ENCODE measurements around the gene RCN1. TPM values are rescaled to one million over a fixed set of nuclear protein-coding genes. Genes with fewer than 3 reads are reported as not detected.
A peak's percentile ranks its signal among the peaks of the same experiment; 100 is the strongest.

The RCN1 gene
- total RNA-seq, 2 donors from 2014 or later = 27.7 to 29.7 TPM

DNA sequence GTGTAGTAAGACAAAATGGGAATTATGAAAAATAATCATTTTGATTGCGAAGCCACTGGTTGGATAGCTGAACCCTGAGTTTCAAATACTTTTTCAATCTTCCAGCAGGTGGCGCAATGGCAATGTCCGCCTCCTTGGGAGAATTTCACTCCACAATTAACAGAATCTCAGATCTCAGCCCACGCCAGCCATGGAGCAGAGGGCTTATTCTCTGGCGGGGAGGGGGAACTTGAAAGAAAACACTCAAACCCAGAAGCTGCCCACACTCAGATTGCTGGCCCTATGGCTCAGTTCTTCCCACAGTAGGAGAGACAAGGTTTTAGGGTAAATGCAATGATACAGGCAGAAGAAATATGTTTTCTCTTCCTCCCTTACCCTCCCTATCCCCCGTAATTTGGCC lies 38.7 kb upstream of the RCN1 start:
- no peaks in the 10 kb centered on the region for H3K36me3 ChIP-seq
- H3K4me3 ChIP-seq = no peak overlapping the region
- no peak overlapping the region for H3K27ac ChIP-seq
- H3K4me1 ChIP-seq = no peaks in the 10 kb centered on the region
- H3K9me3 ChIP-seq = no peaks in the 10 kb centered on the region
- peak; percentile 73 for DNase-seq (ENCODE audit: low spot score)
- H3K27me3 ChIP-seq = no peaks in the 10 kb centered on the region
- TF ChIP-seq, protein P1, sequence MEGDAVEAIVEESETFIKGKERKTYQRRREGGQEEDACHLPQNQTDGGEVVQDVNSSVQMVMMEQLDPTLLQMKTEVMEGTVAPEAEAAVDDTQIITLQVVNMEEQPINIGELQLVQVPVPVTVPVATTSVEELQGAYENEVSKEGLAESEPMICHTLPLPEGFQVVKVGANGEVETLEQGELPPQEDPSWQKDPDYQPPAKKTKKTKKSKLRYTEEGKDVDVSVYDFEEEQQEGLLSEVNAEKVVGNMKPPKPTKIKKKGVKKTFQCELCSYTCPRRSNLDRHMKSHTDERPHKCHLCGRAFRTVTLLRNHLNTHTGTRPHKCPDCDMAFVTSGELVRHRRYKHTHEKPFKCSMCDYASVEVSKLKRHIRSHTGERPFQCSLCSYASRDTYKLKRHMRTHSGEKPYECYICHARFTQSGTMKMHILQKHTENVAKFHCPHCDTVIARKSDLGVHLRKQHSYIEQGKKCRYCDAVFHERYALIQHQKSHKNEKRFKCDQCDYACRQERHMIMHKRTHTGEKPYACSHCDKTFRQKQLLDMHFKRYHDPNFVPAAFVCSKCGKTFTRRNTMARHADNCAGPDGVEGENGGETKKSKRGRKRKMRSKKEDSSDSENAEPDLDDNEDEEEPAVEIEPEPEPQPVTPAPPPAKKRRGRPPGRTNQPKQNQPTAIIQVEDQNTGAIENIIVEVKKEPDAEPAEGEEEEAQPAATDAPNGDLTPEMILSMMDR (IDR thresholded peaks at IDR 0.05) = peak; percentile 44 to 85

DNA sequence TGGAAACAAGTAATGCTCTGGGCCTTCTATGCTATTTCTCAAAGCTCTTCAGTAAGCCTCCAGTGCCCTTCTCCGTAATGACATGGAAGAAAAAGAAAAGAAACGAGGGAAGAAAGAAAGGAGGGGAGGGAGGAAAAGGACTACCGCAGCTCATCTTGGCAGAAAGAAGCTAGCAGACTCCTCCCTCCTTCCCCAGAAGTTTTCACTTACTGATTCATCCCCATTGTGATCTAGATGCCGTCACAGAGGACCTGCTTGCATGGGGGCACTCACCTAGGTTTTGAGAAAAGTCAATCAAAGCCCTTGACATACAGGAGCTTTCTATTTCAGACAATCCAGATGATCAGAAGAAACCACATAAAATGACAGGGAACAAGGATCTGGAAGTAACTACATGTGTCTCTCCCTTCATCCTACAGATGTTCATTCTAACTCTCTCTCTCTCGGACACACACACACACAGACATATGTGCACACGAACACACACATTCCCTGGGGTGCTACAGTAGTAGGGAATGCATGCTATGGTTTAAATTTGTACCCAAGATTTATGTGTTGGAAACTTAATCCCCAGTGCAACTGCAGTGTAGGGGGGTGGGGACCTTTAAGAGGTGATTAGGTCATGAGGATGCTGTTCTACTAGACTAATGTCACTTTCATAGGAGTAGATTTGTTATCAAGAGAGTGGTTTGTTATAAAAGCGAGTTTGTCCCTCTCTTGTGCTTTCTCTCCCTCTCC lies 37.6 kb upstream of the RCN1 start:
- H3K36me3 ChIP-seq = no peaks in the 10 kb centered on the region
- no peaks in the 10 kb centered on the region for H3K9me3 ChIP-seq
- no peaks in the 10 kb centered on the region for H3K27me3 ChIP-seq
- H3K4me1 ChIP-seq = no peaks in the 10 kb centered on the region
- DNase-seq (ENCODE audit: low spot score) = no peak
- no peak overlapping the region for H3K4me3 ChIP-seq
- no peak overlapping the region for H3K27ac ChIP-seq
- TF ChIP-seq, protein P1 (IDR thresholded peaks at IDR 0.05) = no peak

DNA sequence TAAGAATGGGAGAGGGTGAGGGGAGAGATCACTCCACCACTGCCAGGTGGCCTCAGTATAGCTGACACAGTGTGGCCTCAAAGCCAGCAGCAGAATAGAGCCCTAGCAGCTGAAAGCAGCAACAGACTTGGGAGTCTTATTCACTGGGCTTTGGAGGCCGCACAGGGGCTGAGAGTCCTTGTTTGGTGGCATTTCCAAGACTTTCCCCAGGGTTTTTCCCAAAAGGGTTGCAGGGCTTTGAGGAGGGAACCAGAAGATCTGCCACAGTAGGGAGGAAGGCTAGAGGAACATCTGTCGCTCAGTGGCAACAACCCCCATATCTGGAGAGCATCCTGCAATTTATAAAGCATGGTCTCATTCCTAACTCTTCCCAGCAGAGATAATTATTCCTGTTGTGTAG lies 35.0 kb upstream of the RCN1 start:
- no peak overlapping the region for H3K27ac ChIP-seq
- no peaks in the 10 kb centered on the region for H3K27me3 ChIP-seq

DNA sequence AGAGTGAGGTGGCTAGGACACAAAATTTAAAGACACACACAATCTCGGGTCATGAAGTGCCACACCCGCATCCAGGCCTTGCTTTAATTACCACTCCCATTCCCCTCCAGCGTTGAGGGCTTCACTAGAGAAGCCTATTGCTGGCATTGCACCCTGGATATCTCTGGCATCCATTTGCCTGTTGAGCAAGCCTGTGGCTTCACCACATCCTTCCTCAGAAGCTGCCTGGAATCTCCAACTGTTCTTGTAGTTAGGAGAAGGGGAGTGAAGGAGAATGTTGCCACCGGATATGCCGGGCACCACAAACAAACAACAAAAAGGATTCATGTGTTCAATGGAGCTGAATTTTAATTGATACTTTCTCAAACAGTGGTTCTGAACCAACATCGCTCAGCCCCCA lies 34.4 kb upstream of the RCN1 start:
- Histone ChIP-seq H3K9me3 (no peaks in the 10 kb centered on the region), H3K27ac (no peak overlapping the region), H3K4me1 (no peaks in the 10 kb centered on the region), H3K4me3 (no peak overlapping the region), H3K36me3 (no peaks in the 10 kb centered on the region), H3K27me3 (no peaks in the 10 kb centered on the region)
- DNase-seq (ENCODE audit: low spot score) = no peak
- TF ChIP-seq, protein P1 (IDR thresholded peaks at IDR 0.05) = no peak

More for the DNA sequence above, 35.0 kb upstream of the RCN1 start:
- Histone ChIP-seq H3K4me3 (no peak overlapping the region), H3K4me1 (no peaks in the 10 kb centered on the region), H3K9me3 (no peaks in the 10 kb centered on the region), H3K36me3 (no peaks in the 10 kb centered on the region)
- DNase-seq (ENCODE audit: low spot score) = no peak
- TF ChIP-seq, protein P1 (IDR thresholded peaks at IDR 0.05) = no peak

DNA sequence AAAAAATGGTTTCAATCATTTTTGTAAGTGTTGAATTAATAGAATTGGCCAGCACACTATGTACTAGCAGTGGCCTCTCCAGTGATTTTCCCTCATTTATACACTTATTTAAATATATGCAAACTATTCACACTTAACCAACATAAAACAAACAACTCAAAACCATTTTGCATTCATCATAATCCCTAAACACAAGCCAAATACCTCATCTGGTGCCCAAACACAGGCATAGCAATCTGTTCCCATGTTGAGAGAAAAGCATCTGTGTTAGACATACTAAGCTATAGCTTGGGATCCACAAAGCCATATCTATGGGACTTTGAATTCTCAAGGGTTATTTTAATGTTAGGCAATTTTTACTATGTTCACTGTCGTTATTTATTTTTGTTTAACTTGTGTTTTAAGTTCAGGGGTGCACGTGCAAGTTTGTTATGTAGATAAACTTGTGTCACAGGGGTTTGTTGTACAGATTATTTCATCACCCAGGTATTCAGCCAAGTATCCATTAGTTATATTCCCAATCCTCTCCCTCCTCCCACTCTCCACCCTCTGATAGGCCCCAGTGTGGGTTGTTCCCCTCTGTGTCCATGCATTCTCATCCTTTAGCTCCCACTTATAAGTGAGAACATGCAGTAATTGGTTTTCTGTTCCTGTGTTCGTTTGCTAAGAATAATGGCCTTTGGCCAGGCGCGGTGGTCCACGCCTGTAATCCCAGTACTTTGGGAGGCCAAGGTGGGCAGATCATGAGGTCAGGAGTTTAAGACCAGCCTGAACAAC lies 31.0 kb upstream of the RCN1 start:
- Histone ChIP-seq H3K4me3 (no peak overlapping the region), H3K4me1 (no peaks in the 10 kb centered on the region), H3K36me3 (no peaks in the 10 kb centered on the region), H3K27me3 (no peaks in the 10 kb centered on the region), H3K9me3 (no peaks in the 10 kb centered on the region), H3K27ac (no peak overlapping the region)
- DNase-seq (ENCODE audit: low spot score) = no peak
- TF ChIP-seq, protein P1 (IDR thresholded peaks at IDR 0.05) = no peak
